ENCODE data around the gene HOXB7. TPM values are rescaled to one million over a fixed set of nuclear protein-coding genes. Genes with fewer than 3 reads are reported as not detected.

The HOXB7 gene
- total RNA-seq, 1 experiment from 2014 or later = not detected

DNA sequence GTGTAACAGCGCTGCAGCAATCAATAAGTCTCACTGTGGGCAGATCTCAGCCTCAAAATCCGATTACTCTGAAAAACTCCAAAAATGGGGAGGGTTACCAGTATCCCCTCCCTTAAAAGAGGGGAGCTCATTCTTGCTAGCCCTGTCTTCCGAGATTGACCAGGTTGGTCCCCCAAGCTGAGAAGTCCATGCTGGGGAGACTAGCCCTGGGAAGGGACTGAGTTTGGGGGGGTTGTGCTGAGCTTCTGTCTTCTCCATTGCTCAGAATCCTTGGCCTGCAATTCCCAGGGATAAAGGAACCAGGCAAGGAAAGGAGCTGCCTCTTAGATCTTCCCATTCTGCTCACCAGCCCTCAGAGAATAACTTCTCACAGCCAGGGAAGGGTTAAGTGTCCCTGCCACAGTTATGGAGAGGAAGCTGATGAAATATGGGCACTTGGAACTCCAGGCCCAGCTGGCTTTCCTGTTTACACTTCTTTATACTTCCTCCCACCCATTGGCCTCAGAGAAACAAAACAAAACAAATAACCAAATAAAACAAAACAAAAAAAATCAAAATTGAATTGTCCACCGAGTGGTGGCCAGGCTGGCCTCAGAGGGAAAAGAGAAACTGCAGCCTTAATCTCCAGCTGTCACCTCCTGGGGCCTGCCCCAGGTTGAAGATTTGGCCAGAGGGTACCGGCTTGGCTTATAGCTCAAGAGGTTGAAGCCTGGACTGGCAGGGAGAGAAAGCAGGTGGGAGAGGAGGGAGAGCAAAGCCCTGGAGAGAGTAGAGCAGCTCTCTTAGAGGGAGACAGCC lies 23.3 kb downstream of the HOXB7 start:
- Mint-ChIP-seq H3K4me3 (no peak overlapping the region), H3K4me1 (peaks cover 13 to 24% of the 10 kb centered on the region in 2 experiments), H3K9me3 (peaks cover 7 to 14% of the 10 kb centered on the region in 2 experiments; a peak in 3 of 5 replicates), H3K27me3 (ENCODE audit: low read depth) (peaks cover 100% of the 10 kb centered on the region), H3K27ac (no peak overlapping the region), H3K36me3 (ENCODE audit: insufficient read depth in 1 of 3, low read depth in 3 of 3) (no peaks in the 10 kb centered on the region; a peak in 1 of 7 replicates)
- Histone ChIP-seq H3K14ac (ENCODE audit: insufficient read depth, low read length) (no peak overlapping the region), H3K4me2 (ENCODE audit: insufficient read depth, insufficient read length, low read length) (no peak overlapping the region), H3K27ac (ENCODE audit: insufficient read length, low read depth, low read length) (no peak overlapping the region), H3K56ac (ENCODE audit: insufficient read length, low read depth, low read length) (no peak overlapping the region), H2BK120ac (ENCODE audit: low read depth, low read length, poor library complexity, severe bottlenecking) (no peak overlapping the region), H2BK12ac (ENCODE audit: insufficient read length, low read depth, low read length) (no peak overlapping the region), H3K79me2 (ENCODE audit: insufficient read depth, low read length) (no peaks in the 10 kb centered on the region), H2AFZ (ENCODE audit: low read length) (no peak overlapping the region), H2BK15ac (ENCODE audit: low read depth, low read length) (no peak overlapping the region), H3K23ac (ENCODE audit: insufficient read length, low read depth, low read length) (no peak overlapping the region), H3K18ac (ENCODE audit: insufficient read length, low read depth, low read length) (no peak overlapping the region), H2BK20ac (ENCODE audit: low read depth, low read length, poor library complexity, severe bottlenecking) (no peak overlapping the region), H3K27me3 (ENCODE audit: insufficient read depth, low read length) (peaks cover 100% of the 10 kb centered on the region), H2BK5ac (ENCODE audit: insufficient read length, low read length) (no peak overlapping the region), H3K4ac (ENCODE audit: low read depth, low read length) (no peak overlapping the region), H4K91ac (ENCODE audit: insufficient read length, low read depth, low read length) (no peak overlapping the region), H3K9me3 (ENCODE audit: control insufficient read depth, low read depth, low read length) (no peaks in the 10 kb centered on the region), H4K8ac (replicated peaks; ENCODE audit: insufficient read length, low read depth, low read length) (no peak overlapping the region), H3T11ph (ENCODE audit: low read length) (no peak overlapping the region), H4K20me1 (ENCODE audit: control insufficient read depth, insufficient read depth, insufficient read length) (no peaks in the 10 kb centered on the region), H3K9ac (ENCODE audit: extremely low read depth, insufficient read length, low read length) (no peak overlapping the region), H2AK5ac (ENCODE audit: insufficient read length, low read length) (no peak overlapping the region), H3K23me2 (ENCODE audit: insufficient read length, low read depth, low read length, poor library complexity, severe bottlenecking) (peaks cover 3% of the 10 kb centered on the region), H3K4me1 (ENCODE audit: insufficient read depth, low read length) (no peaks in the 10 kb centered on the region), H3K79me1 (ENCODE audit: insufficient read depth, low read depth, low read length, poor library complexity, severe bottlenecking) (no peaks in the 10 kb centered on the region), H4K5ac (ENCODE audit: insufficient read length, low read depth, low read length) (no peak overlapping the region)
- WGBS (ENCODE audit: extremely low coverage, insufficient read length, low lambda C conversion rate) = no CpG with 5 or more reads among the region's 5 CpGs
- TF ChIP-seq, protein P1, sequence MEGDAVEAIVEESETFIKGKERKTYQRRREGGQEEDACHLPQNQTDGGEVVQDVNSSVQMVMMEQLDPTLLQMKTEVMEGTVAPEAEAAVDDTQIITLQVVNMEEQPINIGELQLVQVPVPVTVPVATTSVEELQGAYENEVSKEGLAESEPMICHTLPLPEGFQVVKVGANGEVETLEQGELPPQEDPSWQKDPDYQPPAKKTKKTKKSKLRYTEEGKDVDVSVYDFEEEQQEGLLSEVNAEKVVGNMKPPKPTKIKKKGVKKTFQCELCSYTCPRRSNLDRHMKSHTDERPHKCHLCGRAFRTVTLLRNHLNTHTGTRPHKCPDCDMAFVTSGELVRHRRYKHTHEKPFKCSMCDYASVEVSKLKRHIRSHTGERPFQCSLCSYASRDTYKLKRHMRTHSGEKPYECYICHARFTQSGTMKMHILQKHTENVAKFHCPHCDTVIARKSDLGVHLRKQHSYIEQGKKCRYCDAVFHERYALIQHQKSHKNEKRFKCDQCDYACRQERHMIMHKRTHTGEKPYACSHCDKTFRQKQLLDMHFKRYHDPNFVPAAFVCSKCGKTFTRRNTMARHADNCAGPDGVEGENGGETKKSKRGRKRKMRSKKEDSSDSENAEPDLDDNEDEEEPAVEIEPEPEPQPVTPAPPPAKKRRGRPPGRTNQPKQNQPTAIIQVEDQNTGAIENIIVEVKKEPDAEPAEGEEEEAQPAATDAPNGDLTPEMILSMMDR (conservative IDR thresholded peaks at IDR 0.05) = no peak
- DNase-seq = no peak

Data from H9 (cell line).